Thymus (tissue), 11 donors: ENCODE results near the gene CUL2. TPM values are rescaled to one million over a fixed set of nuclear protein-coding genes. Genes with fewer than 3 reads are reported as not detected.

Source experiments
- DNase-seq, 9 donors: peaks; one replicate each; pipeline ENCODE4 v3.0.0-alpha.2; 2013; ENCODE audit warnings: low spot score in 9 of 9, low read depth in 6 of 9, missing footprints in 1 of 9
- H3K27ac ChIP-seq, 2 donors: one replicate each; pipeline ENCODE4 v1.5.1; 2013; ENCODE audit warnings: control low read depth in 1 of 2, low read depth in 1 of 2, low read length in 1 of 2, mild to moderate bottlenecking in 1 of 2, moderate library complexity in 1 of 2
- H3K27me3 ChIP-seq, 2 donors: one replicate each; pipeline ENCODE4 v1.5.1; 2013; ENCODE audit warnings: low read length in 1 of 2; ENCODE audit not compliant: control insufficient read depth in 2 of 2, insufficient read depth in 1 of 2
- H3K36me3 ChIP-seq, 2 donors: one replicate each; pipeline ENCODE4 v1.5.1; 2013; ENCODE audit warnings: low read length in 1 of 2, mild to moderate bottlenecking in 1 of 2, moderate library complexity in 1 of 2; ENCODE audit not compliant: control insufficient read depth in 2 of 2, insufficient read depth in 2 of 2
- H3K4me1 ChIP-seq, 2 donors: one replicate each; pipeline ENCODE4 v1.5.1; 2013; ENCODE audit warnings: low read length in 2 of 2; ENCODE audit not compliant: control insufficient read depth in 2 of 2, insufficient read depth in 2 of 2
- H3K4me3 ChIP-seq, 2 donors: one replicate each; pipeline ENCODE4 v1.5.1; 2013; ENCODE audit warnings: low read length in 2 of 2, control low read depth in 1 of 2, mild to moderate bottlenecking in 1 of 2
- H3K9me3 ChIP-seq, 2 donors: one replicate each; pipeline ENCODE4 v1.5.1; 2013; ENCODE audit warnings: low read length in 1 of 2, mild to moderate bottlenecking in 1 of 2; ENCODE audit not compliant: control insufficient read depth in 2 of 2, insufficient read depth in 1 of 2
- WGBS: extraction: QIAGEN DNeasy Blood & Tissue Kit; methylation state at CpG from one replicate; pipeline ENCODE4 v1.1.7; 2013; 5-methylcytosine and 5-hydroxymethylcytosine counted together
- polyA plus RNA-seq: library from polyadenylated mRNA; stranded (reverse); fragments of 200-250 nt; gene quantifications from one replicate; pipeline ENCODE4 v1.2.3, GENCODE V29; 2013
- total RNA-seq: library from RNA; stranded (reverse); fragments of 120-200 nt; gene quantifications from one replicate; pipeline ENCODE4 v1.2.4, GENCODE V29; 2013
- donor health status: healthy.

The CUL2 gene
- total and polyA plus RNA-seq, 2 donors: 17.0 to 23.1 TPM

GRCh38 chr10:35043796-35044344 is 46.3 kb downstream of the CUL2 start:
- H3K27ac ChIP-seq: no peak overlapping the region
- no peak for DNase-seq
- no peak overlapping the region for H3K4me3 ChIP-seq
- H3K4me1 ChIP-seq: no peaks in the 10 kb centered on the region
- H3K36me3 ChIP-seq: peaks cover 27 to 47% of the 10 kb centered on the region in 2 donors
- 95% methylated on average over 4 of the region's 4 CpGs for WGBS
- H3K27me3 ChIP-seq: no peaks in the 10 kb centered on the region
- H3K9me3 ChIP-seq: no peaks in the 10 kb centered on the region

GRCh38 chr10:35042783-35043182 is 47.4 kb downstream of the CUL2 start:
- DNase-seq: no peak
- Histone ChIP-seq H3K27me3 (no peaks in the 10 kb centered on the region), H3K4me3 (no peak overlapping the region), H3K27ac (no peak overlapping the region), H3K36me3 (peaks cover 29 to 43% of the 10 kb centered on the region in 2 donors), H3K9me3 (no peaks in the 10 kb centered on the region), H3K4me1 (no peaks in the 10 kb centered on the region)
- 98% methylated on average over 3 of the region's 3 CpGs for WGBS

- H3K36me3 ChIP-seq: peaks cover 34 to 45% of the 10 kb centered on the region in 2 donors
- no peak overlapping the region for H3K27ac ChIP-seq
- H3K9me3 ChIP-seq: no peaks in the 10 kb centered on the region
- no peaks in the 10 kb centered on the region for H3K4me1 ChIP-seq
- H3K27me3 ChIP-seq: no peaks in the 10 kb centered on the region
- no peak for DNase-seq
- WGBS: 97% methylated on average over 9 of the region's 9 CpGs
- H3K4me3 ChIP-seq: no peak overlapping the region
These were observed 48.6 kb downstream of the CUL2 start for GRCh38 chr10:35041502-35041879.

- no peak overlapping the region for H3K27ac ChIP-seq
- no peak for DNase-seq
- 96% methylated on average over 6 of the region's 6 CpGs for WGBS
These were observed 49.2 kb downstream of the CUL2 start for GRCh38 chr10:35040760-35041501.

GRCh38 chr10:35037104-35037503 is 53.0 kb downstream of the CUL2 start:
- Histone ChIP-seq H3K36me3 (peaks cover 25 to 34% of the 10 kb centered on the region in 2 donors), H3K27me3 (no peaks in the 10 kb centered on the region), H3K4me3 (no peak overlapping the region), H3K4me1 (no peaks in the 10 kb centered on the region), H3K27ac (no peak overlapping the region), H3K9me3 (no peaks in the 10 kb centered on the region)
- WGBS: 99% methylated on average over 4 of the region's 4 CpGs
- DNase-seq: no peak

More at GRCh38 chr10:35040760-35041501, 49.2 kb downstream of the CUL2 start:
- Histone ChIP-seq H3K9me3 (no peaks in the 10 kb centered on the region), H3K4me1 (no peaks in the 10 kb centered on the region), H3K4me3 (no peak overlapping the region), H3K36me3 (peaks cover 36 to 42% of the 10 kb centered on the region in 2 donors), H3K27me3 (no peaks in the 10 kb centered on the region)

GRCh38 chr10:35035606-35036005 is 54.5 kb downstream of the CUL2 start:
- H3K27ac ChIP-seq: no peak overlapping the region
- WGBS: 84% methylated on average over 1 of the region's 1 CpG

GRCh38 chr10:35027567-35027966 is 62.6 kb downstream of the CUL2 start:
- Histone ChIP-seq H3K27me3 (no peaks in the 10 kb centered on the region), H3K4me1 (no peaks in the 10 kb centered on the region), H3K27ac (no peak overlapping the region), H3K4me3 (no peak overlapping the region), H3K36me3 (peaks cover 22 to 36% of the 10 kb centered on the region in 2 donors), H3K9me3 (no peaks in the 10 kb centered on the region)
- DNase-seq: peak in 1 of 9 donors; percentile 18

More at GRCh38 chr10:35035606-35036005, 54.5 kb downstream of the CUL2 start:
- Histone ChIP-seq H3K9me3 (no peaks in the 10 kb centered on the region), H3K36me3 (peaks cover 23 to 35% of the 10 kb centered on the region in 2 donors), H3K4me3 (no peak overlapping the region), H3K27me3 (no peaks in the 10 kb centered on the region), H3K4me1 (no peaks in the 10 kb centered on the region)
- DNase-seq: no peak

- no peaks in the 10 kb centered on the region for H3K9me3 ChIP-seq
- no peaks in the 10 kb centered on the region for H3K27me3 ChIP-seq
- H3K27ac ChIP-seq: no peak overlapping the region
- peaks cover 23 to 31% of the 10 kb centered on the region in 2 donors for H3K36me3 ChIP-seq
- H3K4me3 ChIP-seq: no peak overlapping the region
- no peaks in the 10 kb centered on the region for H3K4me1 ChIP-seq
- DNase-seq: no peak
These were observed 64.2 kb downstream of the CUL2 start for GRCh38 chr10:35025916-35026315.

- H3K9me3 ChIP-seq: no peaks in the 10 kb centered on the region
- H3K36me3 ChIP-seq: peaks cover 13 to 27% of the 10 kb centered on the region in 2 donors
These were observed 69.7 kb downstream of the CUL2 start for GRCh38 chr10:35020481-35020880.

More at GRCh38 chr10:35020481-35020880, 69.7 kb downstream of the CUL2 start:
- Histone ChIP-seq H3K27ac (no peak overlapping the region), H3K4me3 (no peak overlapping the region), H3K27me3 (no peaks in the 10 kb centered on the region), H3K4me1 (no peaks in the 10 kb centered on the region)
- no peak for DNase-seq
- 96% methylated on average over 2 of the region's 2 CpGs for WGBS
